HPDE6-E6E7 (cell line): ENCODE measurements around the gene MSI2.

ENCODE experiments used
- DNase-seq: peaks from one replicate; pipeline ENCODE4 v3.0.0; 2011; ENCODE audit warnings: missing footprints; ENCODE audit errors: extremely low spot score

The MSI2 gene

GRCh38 chr17:57434361-57434760 lies 178.0 kb downstream of the MSI2 start:
- DNase-seq, result no peak

- DNase-seq, result no peak
Measured at GRCh38 chr17:57436565-57436964, 180.2 kb downstream of the MSI2 start.

DNA sequence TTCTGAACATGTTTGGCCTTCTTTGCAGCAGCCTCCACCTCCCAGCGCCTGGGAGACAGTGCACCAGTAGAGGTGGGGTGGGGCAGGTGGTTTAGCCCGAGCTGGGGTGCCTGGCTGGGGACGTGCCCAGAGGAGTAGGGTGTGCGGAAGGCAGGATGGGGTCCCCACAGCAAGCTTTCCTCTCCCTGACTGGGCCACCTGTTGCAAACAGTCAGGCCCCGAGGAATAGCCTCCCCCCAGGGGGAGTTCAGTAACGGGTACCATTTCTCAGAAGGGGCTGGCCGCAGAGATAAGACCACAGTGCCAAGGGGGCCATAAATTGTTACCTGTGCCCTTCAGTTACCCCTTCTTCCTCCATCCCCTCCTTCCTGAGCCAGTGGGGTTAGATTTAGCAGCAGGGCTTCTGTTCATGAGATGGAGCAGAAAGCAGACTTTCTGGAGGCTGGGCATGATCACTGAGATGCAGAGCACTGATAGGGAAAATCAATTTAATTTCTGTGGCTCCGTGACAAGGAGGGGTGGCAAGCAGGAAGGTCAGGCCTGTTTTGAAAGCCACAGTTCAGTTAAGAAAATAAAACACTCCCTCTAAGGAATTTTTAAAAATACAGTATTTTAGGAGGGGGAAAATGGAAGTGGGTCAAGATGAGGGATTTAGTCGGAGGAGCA lies 181.9 kb downstream of the MSI2 start:
- DNase-seq, result no peak

DNA sequence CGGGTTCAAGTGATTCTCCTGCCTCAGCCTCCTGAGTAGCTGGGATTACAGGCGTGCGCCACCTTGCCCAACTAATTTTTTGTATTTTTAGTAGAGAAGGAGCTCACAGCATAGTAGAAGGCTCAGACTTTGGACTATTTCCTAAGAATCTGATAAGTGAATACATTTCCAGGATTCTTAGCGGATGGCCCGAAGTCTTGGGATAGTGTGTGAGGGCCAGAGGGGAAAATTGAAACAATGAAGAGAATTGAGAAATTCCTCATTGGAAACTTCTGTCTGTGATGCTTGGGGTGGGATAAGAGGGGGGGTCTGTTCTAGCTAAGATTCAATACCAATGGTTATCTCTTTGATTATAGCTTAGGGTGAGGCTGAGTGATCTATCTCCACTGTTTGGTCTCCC lies 183.3 kb downstream of the MSI2 start:
- DNase-seq, result no peak

DNA sequence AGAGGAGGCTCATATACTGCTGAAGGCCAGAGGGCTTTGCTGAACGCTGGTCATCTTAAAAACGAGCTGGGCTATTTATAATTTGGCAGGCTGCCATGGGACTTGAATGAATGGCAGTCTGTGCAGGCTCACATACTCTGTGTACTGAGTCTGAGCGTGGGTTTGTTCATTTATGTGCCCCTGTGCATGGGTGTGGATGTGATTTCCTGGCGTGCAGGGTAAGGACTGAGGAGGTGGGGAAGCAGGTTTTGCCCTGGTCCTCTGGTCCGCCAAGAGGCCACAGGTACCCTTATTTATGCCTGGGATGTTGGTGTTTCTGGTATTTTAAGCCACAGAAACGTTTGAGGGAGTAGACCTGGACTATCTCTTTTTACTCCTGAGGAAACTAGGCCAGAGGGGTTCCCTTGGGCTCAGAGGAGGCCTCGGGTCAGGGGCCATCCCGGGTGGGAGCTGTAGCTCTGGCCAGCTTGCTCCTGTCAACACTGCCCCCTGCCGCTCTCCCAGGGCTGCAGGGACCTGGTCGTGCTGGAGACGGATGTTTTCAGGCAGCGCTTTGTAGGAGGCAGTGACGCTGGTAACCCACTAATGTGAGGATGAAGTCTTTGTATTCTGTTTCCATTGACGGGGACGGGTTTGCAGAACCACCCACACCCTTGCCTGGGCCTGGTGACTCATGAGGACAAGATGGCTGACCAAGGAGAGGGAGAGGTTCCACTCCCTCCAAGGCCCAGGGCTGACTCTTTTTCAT lies 184.4 kb downstream of the MSI2 start:
- DNase-seq, result peak; percentile 80

GRCh38 chr17:57441270-57441600 lies 184.9 kb downstream of the MSI2 start:
- DNase-seq, result no peak

- DNase-seq, result no peak
Measured at GRCh38 chr17:57442401-57442823, 186.1 kb downstream of the MSI2 start.

DNA sequence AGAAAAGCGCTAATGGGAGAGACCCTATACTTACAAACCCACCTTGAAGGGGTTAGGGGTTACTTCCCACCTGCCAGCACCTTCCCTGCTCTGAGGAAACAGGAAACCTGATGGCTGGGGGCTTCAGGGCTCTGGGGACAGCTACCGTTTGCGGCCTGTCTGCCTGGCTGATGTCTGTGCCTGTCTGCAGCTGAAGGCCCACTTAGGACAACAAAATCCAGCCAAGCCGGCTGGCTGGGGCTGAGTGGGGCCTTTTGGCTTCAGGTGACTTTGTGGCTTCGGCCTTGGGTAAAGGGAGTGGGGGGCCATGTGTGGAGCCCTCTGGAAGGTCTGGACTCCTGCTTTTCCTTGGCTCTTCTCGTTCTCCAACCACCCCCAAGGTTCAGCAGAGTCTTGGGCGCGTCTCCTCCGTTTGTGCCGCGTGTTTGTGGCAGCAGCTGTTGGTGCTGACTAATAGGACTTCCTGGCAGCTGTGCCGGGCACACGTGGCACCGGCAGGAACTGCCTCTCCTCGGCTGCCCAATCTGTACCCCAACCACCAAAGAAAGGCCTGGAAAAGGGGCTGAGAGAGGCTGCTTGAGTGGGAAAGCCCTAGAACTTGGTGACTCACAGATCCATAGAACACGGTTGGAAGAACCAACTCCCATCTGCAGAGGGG lies 186.7 kb downstream of the MSI2 start:
- DNase-seq, result peak; percentile 47

DNA sequence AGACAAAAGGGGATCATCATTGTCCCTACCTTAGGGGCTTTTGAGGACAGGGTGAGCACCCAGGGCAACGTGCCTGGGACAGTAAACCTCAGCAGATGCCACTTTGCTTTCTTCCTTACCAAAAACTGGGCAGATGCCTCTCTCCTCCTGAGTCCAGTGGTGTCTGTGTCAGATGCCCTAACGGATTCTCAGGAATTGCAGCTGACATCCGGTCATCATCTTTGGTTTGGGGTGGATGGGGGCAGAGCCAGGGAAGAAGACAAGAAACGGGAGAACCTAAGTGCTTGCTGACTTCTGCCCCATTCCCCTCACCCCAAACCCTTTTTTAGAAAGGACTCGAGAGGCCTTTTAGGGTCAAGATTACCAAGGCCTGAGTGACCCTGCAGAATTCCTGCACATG lies 187.5 kb downstream of the MSI2 start:
- no peak for DNase-seq

DNA sequence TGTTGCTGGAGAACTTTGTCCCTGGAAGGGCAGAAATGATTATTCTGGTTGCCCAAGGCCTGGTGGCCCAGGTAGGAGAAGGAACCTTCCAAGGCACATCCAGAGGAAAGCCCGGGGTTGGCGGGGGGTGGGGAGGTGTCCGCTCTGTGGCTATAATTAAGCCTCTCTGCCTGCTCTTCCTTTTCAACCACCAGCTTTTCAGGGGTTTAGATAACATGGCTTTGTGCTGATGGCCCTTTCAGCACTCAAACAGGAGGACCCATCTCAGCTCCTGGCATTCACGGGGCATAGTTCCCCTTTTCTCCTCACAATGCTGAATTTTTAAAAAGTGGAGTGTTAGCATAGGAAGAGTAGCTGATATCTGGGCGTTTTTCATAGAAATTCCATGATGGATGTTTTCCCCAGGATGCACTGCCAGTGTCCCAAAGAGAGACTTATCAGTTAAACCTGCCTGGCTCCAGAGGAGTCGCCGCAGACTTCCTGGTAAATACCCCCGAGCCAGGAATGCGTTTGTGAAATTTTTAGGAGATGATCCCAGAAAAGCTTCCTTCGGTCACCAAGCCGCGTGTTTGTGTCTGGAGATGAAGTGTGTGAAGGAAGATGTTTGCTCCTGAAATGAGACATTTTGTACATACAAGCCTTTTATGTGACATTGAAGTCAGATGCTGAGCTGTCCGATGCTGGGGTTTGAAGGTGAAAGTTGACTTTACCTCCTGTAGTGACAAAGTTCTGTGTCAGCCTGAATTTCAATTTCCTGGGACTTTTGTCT lies 188.5 kb downstream of the MSI2 start:
- DNase-seq, result no peak

DNA sequence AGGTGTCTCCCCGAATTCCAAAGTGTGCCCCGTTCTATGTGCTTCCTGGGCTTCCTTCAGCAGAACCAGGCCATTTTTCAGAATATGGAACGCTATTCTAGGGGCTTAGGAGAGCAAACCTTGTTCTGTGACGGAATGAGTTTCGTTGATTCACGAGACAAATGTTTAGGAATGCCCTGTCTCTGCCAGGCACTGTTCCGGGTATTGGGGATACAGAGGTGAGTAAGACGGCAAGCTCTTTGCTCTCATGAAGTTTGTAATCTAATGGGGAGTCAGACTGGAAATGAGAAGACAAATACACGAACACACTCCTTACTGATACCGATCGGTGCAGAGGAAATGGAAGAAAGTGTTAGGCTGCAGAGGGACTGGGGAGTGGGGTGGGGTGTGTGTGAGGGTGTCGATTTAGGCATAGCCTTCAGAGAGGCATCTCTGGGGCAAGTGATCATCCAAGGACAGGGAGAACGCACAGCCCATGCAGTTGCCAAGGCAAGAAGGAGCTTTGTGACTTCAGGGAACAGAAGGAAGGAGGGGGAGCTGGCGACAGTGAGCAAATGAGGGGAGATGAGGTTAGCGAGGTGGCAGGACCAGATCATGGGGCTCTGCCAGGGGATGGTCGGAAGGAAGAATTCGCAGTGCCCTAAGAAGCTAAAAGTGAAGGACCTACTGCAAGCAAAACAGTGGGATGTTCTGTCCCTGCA lies 189.6 kb downstream of the MSI2 start:
- no peak for DNase-seq

GRCh38 chr17:57447357-57447989 lies 191.2 kb downstream of the MSI2 start:
- DNase-seq, result no peak

DNA sequence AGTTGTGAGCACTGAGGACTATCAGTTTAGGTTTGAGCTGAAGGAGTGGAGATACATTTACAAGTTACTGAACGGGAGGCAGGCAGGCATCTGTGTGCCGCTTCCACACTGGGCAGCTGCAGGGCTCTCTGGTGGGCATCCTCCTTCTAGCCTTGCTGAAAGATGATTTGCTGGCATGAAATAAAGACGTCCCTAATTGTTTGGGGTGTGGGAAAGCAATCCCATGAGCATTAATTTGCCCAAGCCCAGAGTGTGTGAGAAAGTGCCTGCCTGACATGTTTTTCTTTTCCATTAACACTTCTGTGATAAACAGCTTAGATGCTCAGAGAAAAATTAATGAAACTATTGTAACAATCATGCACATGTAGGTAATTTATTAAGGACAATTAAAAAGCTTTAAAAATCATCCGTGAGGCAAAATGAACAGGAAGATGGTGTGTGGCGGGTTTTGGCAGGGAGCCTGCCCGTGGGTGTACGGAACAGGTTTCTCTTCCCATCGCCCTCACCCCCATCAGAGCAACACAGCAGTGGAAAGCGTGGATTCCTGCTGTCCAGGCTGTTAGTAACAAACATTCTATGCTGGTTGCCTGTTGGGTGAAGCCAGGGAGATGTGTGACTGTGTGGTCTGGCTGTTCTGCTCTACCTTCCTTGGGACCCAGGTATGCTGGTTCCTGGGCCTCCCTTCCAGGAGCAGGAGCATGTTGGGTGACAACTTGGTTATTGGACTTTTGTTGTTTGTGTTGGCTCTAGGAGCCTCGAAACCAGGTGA lies 191.9 kb downstream of the MSI2 start:
- DNase-seq, result no peak

DNA sequence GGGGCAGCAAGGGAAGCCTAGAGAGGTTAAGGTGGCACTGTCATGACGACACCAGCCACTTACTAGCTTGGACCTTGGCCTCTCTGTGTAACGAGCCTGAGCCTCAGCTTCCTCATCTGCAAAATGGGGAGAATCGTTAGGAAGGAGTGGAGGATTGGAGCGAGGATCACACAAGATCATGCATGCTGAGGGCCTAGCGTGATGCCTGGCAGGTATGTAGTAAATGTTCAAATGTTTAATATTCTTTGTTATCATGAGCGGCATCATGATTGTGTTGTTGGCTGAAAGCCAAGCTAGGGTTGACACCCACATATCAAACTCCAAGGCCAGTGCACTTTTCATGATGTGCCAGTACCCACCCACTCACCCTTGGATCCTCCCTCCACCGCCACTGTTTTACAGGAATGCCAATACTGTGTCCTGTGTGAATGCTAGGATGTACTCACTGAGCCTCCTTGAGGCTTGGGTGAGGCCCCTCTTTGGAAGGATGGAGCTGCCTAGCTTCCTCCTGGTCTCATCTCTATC lies 192.5 kb downstream of the MSI2 start:
- no peak for DNase-seq

- no peak for DNase-seq
Measured at GRCh38 chr17:57451191-57451590, 194.9 kb downstream of the MSI2 start.

GRCh38 chr17:57451643-57452042 lies 195.3 kb downstream of the MSI2 start:
- DNase-seq, result no peak

DNA sequence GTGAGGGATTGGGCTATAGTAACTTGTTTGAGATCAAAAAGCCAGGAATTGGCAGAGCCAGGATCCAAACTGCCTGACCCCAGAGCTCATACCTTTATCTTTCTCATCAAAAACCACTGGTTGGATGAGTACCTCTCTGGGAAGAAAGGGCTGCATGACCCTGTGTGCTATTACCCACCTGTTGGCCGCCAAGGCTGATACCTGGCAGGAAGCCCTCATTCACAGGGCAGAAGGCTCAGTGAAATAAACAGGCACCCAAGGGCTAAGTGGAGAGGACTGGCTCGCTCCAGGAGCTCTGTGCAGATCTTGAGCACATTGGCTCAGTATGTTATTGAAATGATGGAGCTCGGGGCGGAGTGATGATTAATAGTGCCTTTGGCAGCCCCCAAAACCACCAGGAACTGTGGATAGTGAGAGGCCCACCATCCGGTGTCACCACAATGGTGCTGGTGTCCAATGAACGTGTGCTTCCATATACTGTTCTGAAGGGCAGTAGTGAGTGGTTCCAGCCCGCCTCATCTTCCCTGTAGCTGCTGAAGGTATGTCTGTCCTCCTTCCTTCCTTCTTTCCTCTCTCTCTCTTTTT lies 197.6 kb downstream of the MSI2 start:
- DNase-seq, result no peak

- DNase-seq, result no peak
Measured at GRCh38 chr17:57454729-57455062, 198.4 kb downstream of the MSI2 start.

GRCh38 chr17:57455063-57455914 lies 199.0 kb downstream of the MSI2 start:
- no peak for DNase-seq
